ENCODE data around the gene FHOD3. TPM values are rescaled to one million over a fixed set of nuclear protein-coding genes. Genes with fewer than 3 reads are reported as not detected.

FHOD3 gene
- total RNA-seq, 4 donors from 2014 or later, result 15.6 to 25.9 (median 21.6) TPM

DNA sequence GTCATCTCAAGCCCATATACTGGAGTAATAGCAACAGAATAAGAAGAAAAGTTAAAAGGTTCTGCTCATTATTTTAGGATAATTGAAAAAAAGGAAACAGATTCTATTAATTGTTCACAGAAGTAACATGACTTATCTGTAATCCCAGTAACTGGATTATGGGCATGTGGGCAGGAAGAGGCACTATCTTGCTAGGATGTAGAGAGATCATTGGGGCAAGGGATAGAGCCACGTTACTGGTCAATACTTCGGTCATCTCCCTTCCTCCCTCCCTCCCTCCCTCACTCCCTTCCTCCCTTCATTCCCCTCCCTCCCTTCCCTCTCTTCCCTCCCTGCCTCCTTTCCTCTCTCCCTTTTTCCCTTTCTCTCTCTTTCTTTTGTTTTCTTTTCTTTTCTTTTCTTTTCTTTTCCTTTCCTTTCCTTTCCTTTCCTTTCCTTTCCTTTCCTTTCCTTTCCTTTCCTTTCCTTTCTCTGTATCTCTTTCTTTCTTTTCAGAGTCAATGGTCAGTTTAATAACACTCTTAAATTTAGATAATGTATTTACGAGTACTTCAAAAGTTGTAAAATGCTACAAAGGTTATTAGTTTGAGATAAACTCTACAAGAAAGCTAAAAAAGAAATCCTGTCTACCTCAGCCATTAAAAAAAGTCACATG is 82.8 kb downstream of the FHOD3 start:
- no peaks in the 10 kb centered on the region for H3K36me3 ChIP-seq
- TF ChIP-seq EP300 (IDR thresholded peaks at IDR 0.05) (no peak), POLR2A (IDR thresholded peaks at IDR 0.05) (no peak)
- TF ChIP-seq, protein P1, sequence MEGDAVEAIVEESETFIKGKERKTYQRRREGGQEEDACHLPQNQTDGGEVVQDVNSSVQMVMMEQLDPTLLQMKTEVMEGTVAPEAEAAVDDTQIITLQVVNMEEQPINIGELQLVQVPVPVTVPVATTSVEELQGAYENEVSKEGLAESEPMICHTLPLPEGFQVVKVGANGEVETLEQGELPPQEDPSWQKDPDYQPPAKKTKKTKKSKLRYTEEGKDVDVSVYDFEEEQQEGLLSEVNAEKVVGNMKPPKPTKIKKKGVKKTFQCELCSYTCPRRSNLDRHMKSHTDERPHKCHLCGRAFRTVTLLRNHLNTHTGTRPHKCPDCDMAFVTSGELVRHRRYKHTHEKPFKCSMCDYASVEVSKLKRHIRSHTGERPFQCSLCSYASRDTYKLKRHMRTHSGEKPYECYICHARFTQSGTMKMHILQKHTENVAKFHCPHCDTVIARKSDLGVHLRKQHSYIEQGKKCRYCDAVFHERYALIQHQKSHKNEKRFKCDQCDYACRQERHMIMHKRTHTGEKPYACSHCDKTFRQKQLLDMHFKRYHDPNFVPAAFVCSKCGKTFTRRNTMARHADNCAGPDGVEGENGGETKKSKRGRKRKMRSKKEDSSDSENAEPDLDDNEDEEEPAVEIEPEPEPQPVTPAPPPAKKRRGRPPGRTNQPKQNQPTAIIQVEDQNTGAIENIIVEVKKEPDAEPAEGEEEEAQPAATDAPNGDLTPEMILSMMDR (IDR thresholded peaks at IDR 0.05), result no peak
- no peaks in the 10 kb centered on the region for H3K9me3 ChIP-seq
- 81 to 82% methylated on average over 3 of the region's 3 CpGs for WGBS, 2 donors
- no peak overlapping the region for H3K27ac ChIP-seq
- no peaks in the 10 kb centered on the region for H3K27me3 ChIP-seq
- no peak overlapping the region for H3K4me3 ChIP-seq
- no peaks in the 10 kb centered on the region for H3K4me1 ChIP-seq
- DNase-seq (ENCODE audit: low spot score in 2 of 2), result no peak

DNA sequence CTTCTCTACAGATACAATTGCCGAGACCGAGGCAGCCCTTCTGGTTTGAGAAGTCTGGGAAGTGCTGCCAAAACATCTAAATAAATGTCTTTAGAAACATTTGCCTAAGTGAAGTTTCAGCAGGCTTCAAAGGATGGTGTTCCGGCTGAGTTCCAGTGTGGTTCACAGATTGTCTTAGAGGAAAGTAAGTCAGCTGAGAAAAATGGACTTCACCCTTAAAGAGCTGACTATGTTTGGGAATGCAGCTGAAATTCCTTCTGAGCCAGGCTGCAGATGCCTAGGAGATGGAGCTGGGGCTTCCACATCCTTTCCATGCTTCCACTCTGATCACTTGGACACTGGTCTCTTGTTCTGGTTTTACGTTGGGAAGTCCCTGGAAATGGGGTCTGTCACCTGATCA is 83.6 kb downstream of the FHOD3 start:
- Histone ChIP-seq H3K27ac (no peak overlapping the region), H3K4me1 (no peaks in the 10 kb centered on the region), H3K9me3 (no peaks in the 10 kb centered on the region), H3K27me3 (no peaks in the 10 kb centered on the region), H3K36me3 (no peaks in the 10 kb centered on the region), H3K4me3 (no peak overlapping the region)
- TF ChIP-seq POLR2A (IDR thresholded peaks at IDR 0.05) (no peak), EP300 (IDR thresholded peaks at IDR 0.05) (no peak)
- TF ChIP-seq, protein P1 (IDR thresholded peaks at IDR 0.05), result no peak
- 84 to 85% methylated on average over 4 of the region's 4 CpGs for WGBS, 2 donors
- DNase-seq (ENCODE audit: low spot score in 2 of 2), result no peak

DNA sequence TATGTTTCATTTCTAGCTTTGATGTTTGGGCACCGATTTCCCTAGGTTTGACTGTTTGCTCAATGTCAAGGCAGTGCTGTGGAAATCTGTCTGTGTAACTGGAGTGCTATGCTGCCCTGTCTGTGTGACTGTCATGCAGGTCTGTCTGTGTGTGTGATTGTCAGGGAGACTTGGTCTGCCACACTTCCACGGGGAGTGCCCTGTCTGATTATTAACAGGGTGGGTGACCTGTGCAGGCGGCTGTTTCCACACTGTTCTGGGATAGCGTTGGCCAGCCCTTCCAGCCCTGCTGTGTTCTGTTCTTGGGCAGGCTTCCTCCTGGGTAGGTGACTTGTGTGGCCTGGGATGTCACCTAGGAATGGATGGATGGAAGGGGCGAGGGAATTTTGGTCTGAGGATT is 85.3 kb downstream of the FHOD3 start:
- TF ChIP-seq POLR2A (IDR thresholded peaks at IDR 0.05), result no peak
- TF ChIP-seq, protein P1 (IDR thresholded peaks at IDR 0.05), result no peak
- no peak for TF ChIP-seq EP300 (IDR thresholded peaks at IDR 0.05)
- H3K36me3 ChIP-seq, result no peaks in the 10 kb centered on the region
- no peak overlapping the region for H3K4me3 ChIP-seq
- H3K9me3 ChIP-seq, result no peaks in the 10 kb centered on the region
- no peak overlapping the region for H3K27ac ChIP-seq
- H3K4me1 ChIP-seq, result no peaks in the 10 kb centered on the region
- no peak for DNase-seq (ENCODE audit: low spot score in 2 of 2)
- H3K27me3 ChIP-seq, result no peaks in the 10 kb centered on the region
- 82 to 89% methylated on average over 5 of the region's 5 CpGs for WGBS, 2 donors

DNA sequence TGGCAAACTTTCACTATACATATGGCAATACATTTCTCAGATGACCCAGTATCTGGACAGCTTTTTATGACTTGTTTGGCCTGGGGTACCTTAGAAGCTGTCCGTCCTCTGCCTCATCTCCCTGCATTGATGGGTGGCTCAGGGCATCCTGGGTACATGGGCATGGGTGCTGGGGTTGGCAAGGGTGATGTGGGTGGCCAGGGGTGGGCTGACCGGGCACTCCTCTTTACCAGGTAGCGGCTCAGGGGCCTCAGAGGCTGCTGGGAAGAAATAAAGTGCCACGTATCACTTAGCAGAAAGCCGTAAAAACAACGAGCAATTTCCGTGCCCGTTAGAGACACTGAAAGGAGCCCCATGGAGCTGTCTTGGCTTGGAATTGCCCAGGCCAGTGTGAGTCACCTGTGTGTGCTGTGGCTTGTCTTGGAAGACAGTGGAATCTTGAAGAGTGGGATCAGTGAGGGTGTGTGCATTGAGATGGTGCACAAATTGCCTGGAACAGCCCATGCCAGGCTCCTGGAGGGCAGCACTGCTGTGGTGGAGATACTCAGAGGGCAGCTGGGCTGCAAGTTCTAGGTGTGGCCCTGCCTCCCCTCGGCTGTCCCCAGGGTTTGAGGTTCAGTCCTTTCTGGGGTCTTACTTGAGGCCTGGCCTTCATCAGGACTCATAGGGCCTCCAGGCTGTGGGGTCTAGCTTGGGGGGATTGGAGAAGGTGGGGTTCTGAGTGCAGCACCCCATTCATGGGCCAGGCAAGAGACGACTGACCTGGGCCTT is 88.8 kb downstream of the FHOD3 start:
- H3K27ac ChIP-seq, result no peak overlapping the region
- no peak for TF ChIP-seq POLR2A (IDR thresholded peaks at IDR 0.05)
- TF ChIP-seq EP300 (IDR thresholded peaks at IDR 0.05), result no peak
- TF ChIP-seq, protein P1 (IDR thresholded peaks at IDR 0.05), result no peak
- no peaks in the 10 kb centered on the region for H3K36me3 ChIP-seq
- H3K4me1 ChIP-seq, result no peaks in the 10 kb centered on the region
- H3K4me3 ChIP-seq, result no peak overlapping the region
- no peak for DNase-seq (ENCODE audit: low spot score in 2 of 2)
- no peaks in the 10 kb centered on the region for H3K27me3 ChIP-seq
- 83 to 84% methylated on average over 9 to 10 of the region's 10 CpGs for WGBS, 2 donors
- H3K9me3 ChIP-seq, result no peaks in the 10 kb centered on the region

DNA sequence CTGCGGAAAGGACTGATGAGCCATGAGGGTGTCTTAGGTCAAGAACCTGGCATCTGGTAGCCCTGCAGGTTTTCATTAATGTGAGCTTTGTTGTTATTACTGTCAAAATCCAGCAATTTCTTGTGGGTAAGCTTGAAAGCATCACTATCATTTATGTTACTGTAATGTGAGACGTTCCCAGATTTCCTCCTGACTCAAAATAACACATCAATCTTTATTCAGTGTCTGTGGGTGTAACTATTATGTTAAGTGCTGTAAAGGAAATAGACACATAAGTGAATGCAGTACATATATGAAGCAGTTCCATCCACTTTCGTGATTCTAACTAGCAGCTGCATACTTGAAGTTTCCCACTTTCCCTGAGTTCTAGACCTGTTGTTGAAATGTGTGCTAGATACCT is 89.8 kb downstream of the FHOD3 start:
- Histone ChIP-seq H3K36me3 (no peaks in the 10 kb centered on the region), H3K4me1 (no peaks in the 10 kb centered on the region), H3K4me3 (no peak overlapping the region), H3K27me3 (no peaks in the 10 kb centered on the region), H3K27ac (no peak overlapping the region), H3K9me3 (no peaks in the 10 kb centered on the region)
- WGBS, 2 donors, result 59 to 65% methylated on average over 3 of the region's 3 CpGs
- TF ChIP-seq POLR2A (IDR thresholded peaks at IDR 0.05) (no peak), EP300 (IDR thresholded peaks at IDR 0.05) (no peak)
- TF ChIP-seq, protein P1 (IDR thresholded peaks at IDR 0.05), result no peak
- DNase-seq (ENCODE audit: low spot score in 2 of 2), result no peak
